GM19467 (cell line): ENCODE data around the gene CLDN1.

ENCODE experiments used
- ATAC-seq: cut with Tn5 transposase; IDR thresholded peaks from one replicate; pipeline ENCODE4 v1.9.1; 2021; ENCODE audit warnings: mild to moderate bottlenecking, moderate library complexity; ENCODE audit not compliant: unreplicated experiment

CLDN1 gene

DNA sequence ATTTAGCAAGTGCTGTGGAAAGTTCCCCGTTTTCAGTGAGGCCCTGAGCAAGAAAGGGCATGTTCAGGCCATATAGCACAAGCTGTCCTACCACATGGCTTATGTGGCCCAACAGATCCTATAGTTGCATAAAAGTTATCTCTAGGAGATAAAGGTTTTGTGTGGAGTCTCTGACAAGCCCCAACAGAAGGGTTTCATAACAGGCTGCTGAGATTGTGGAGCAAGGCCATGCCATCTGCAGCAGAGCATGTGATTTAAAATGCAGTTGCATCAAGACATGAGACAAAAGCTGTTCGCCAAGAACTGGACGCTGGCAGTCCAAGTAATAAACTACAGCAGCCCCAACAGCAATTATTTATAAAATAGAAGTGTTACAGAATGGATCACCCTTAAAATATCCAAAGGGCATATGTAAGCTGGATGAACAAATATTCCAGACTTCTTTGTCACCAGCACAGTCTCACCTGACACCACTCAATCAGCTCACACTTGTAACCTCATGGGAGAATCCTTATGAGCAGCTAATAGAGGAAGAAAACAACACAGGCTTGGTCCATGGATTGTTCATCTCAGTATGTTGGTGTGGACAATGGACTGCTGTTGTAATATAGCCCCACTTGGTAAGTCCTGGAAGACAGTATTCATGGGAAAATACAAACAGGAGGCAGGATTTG lies 14.4 kb upstream of the CLDN1 start:
- no peak for ATAC-seq

- ATAC-seq = no peak
These were observed 11.7 kb upstream of the CLDN1 start for GRCh38 chr3:190333961-190334360.

DNA sequence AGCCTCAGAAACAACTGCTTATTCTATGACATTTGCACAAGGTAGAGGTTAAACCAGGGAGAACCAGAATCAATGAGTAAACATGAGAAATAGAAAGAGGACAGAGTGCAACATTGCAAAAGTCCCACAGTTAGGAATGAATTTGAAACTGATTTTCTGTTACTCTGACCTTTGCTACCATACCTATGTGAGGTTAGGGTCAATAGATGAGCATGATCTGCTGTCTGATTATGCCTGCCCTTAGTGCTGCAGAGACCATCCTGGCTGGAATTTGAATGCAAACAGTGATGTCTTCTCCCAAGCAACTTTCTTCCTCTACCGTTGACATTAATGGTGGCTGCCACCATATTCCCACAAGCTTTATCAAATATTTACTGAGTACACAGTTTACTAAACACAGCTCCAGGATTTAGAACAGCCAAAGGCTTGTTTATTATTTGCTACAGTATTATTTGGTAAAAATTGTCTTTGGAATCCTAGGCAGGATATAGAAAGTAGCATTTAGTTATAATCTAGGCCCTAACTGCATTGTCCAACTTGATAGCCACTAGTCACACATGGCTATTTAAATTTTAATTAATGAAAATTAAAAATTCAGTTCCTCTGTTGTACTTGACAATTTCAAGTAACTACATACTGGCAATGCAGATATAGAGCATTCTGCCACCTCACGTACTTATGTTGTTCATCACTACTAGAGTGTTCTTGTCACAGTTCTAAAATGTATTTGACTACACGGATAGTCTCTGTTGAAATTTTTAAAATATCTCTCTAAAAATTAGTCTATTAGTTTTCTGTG lies 8.9 kb upstream of the CLDN1 start:
- ATAC-seq = no peak

DNA sequence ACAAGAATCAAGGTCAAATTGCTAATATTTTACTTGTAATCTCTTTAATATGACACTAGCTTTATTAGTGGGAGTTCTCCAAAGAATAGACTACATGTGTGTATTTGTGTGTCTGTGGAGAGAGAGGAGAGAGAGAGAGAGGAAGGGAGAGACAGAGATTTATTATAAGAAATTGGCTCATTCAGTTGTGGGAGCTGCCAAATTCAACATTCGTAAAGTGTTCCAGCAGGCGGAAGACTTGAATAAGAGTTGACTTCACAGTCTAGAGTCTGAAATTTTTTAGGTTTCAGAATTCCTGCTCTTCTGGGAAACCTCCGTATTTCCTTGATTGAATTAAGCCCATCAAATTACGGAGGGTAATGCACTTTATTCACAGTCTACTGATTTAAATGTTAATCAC lies 4.7 kb upstream of the CLDN1 start:
- no peak for ATAC-seq

GRCh38 chr3:190326361-190326760 lies 4.1 kb upstream of the CLDN1 start:
- no peak for ATAC-seq

DNA sequence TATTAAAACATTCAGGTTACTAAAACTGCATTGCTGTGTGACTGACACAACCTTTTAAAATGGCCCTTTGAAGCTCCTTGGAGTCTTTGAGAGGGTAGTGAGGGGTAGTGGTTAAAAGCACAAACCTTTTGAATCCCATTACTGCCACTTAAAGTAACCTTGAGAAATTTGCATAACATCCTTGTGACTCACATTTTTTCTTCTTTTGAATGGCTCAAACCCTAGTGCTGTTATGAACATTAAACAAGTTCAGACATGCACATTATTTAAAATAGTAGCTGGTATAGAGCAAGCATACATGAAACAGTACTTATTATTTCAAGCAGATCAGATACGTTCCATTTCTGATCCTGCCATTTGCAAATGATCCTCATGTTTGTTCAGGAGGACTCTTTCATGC lies 3.7 kb upstream of the CLDN1 start:
- no peak for ATAC-seq

- ATAC-seq = no peak
These were observed 990 bp upstream of the CLDN1 start for GRCh38 chr3:190323246-190323626.

GRCh38 chr3:190322604-190323245 lies 479 bp upstream of the CLDN1 start:
- ATAC-seq = no peak

- no peak for ATAC-seq
These were observed 1.5 kb downstream of the CLDN1 start for GRCh38 chr3:190320594-190321362.

- no peak for ATAC-seq
These were observed 2.6 kb downstream of the CLDN1 start for GRCh38 chr3:190319660-190320059.

DNA sequence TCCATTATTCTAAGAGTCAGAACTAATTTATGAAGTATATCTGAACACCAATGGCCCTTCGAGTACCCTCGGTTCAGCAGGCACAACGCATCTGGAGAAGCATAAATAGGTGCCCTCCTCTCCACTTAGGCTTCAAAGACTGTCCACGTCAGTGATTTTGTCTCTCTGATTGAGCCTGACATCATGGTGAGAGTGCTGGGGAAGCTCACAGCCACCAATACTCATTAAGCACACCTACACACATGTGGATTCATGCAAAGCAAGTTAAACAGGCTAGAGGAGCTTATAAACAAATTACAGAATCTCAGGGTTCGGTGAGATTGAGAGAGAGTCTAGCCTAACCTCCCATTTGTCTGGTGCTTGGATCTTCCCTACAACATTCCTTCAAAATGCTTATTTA lies 3.6 kb downstream of the CLDN1 start:
- ATAC-seq = no peak

GRCh38 chr3:190314741-190315140 lies 7.5 kb downstream of the CLDN1 start:
- ATAC-seq = no peak

- ATAC-seq = no peak
These were observed 12.8 kb downstream of the CLDN1 start for GRCh38 chr3:190309414-190309813.

DNA sequence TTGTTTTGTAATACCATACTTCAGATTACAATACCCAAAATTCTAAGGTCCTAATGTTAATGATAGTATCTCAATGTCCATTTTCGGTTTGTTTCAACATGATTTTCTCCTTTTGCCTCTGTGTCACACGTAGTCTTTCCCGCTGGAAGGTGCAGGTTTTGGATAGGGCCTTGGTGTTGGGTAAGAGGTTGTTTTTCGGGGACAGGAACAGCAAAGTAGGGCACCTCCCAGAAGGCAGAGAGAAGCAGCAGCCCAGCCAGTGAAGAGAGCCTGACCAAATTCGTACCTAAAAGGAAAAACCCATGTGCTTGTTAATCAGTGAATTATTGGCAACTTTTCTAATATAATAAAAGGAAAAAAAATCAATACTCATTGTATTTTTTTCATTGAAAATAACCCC lies 14.1 kb downstream of the CLDN1 start:
- ATAC-seq = no peak

GRCh38 chr3:190307164-190307545 lies 15.1 kb downstream of the CLDN1 start:
- ATAC-seq = no peak

DNA sequence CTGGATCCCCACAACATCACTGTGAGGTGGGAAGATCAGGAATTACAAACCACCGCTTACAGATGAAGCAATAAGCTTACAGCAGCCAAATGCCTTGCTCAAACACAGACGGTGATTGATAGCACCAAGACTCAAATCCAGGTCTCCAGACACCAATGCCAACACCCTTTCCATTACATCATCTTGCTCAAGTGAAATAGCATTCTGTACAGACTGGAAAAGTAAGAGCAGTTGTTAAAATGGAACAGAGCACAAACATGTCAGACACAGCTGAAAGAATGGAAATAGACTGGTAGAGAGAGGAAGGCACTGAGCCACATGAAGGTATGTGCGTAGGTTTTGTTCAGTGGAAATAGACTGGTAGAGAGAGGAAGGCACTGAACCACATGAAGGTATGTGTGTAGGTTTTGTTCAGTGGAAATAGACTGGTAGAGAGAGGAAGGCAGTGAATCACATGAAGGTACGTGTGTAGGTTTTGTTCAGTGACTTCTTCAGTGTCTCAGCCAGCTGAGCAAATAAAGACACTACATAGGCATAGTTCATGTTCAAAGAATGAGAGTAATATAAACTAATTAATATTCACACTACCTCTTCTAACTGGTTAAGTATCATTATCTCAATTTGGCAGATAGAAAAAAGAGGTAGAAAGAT lies 15.6 kb downstream of the CLDN1 start:
- ATAC-seq = no peak

GRCh38 chr3:190306026-190306425 lies 16.2 kb downstream of the CLDN1 start:
- no peak for ATAC-seq

DNA sequence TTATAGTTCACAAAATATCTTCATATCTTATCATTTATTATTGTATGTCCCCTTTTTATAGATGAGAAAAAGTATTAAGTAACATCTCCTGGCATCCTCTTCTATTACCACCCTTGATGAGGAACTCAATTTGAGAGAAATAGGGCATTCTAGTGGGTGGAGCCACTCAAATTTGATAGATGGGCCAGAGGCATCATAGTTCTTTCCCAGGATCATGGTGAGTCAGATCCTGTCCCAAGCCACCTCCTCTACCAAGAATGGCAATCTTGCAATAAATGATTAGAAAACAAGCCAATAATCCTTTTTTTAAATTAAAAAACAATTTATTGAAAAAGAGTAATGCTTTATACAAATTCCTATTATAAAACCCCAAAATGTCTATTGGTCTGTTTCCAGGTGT lies 16.8 kb downstream of the CLDN1 start:
- no peak for ATAC-seq

- no peak for ATAC-seq
These were observed 18.4 kb downstream of the CLDN1 start for GRCh38 chr3:190303884-190304283.

- ATAC-seq = no peak
These were observed 19.9 kb downstream of the CLDN1 start for GRCh38 chr3:190302212-190302867.
